ENCODE data around the gene NSG1.

The NSG1 gene

GRCh38 chr4:4390515-4391240 lies 3.8 kb downstream of the NSG1 start:
- Histone ChIP-seq H3K36me3 (ENCODE audit: insufficient read depth, low read length) (peaks cover 14% of the 10 kb centered on the region; the same call in 1 of the 2 replicates), H3K4me3 (no peak overlapping the region), H3K9me3 (ENCODE audit: low read depth, low read length) (no peaks in the 10 kb centered on the region), H3K9ac (ENCODE audit: insufficient read length) (no peak overlapping the region), H3K27ac (no peak overlapping the region)
- TF ChIP-seq EZH2 (IDR thresholded peaks at IDR 0.05) (no peak), FOXP2 (optimal IDR thresholded peaks at IDR 0.05; ENCODE audit: control extremely low read depth, extremely low read length, insufficient read depth) (no peak), POLR2AphosphoS5 (IDR thresholded peaks at IDR 0.05; ENCODE audit: borderline replicate concordance, low read depth, low read length) (no peak)
- DNase-seq (ENCODE audit: low read depth, low spot score): no peak

GRCh38 chr4:4391866-4392265 lies 5.0 kb downstream of the NSG1 start:
- Histone ChIP-seq H3K27ac (no peak overlapping the region), H3K36me3 (ENCODE audit: insufficient read depth, low read length) (peaks cover 14% of the 10 kb centered on the region; the same call in 1 of the 2 replicates), H3K9ac (ENCODE audit: insufficient read length) (no peak overlapping the region), H3K9me3 (ENCODE audit: low read depth, low read length) (no peaks in the 10 kb centered on the region), H3K4me3 (no peak overlapping the region)
- TF ChIP-seq FOXP2 (optimal IDR thresholded peaks at IDR 0.05; ENCODE audit: control extremely low read depth, extremely low read length, insufficient read depth) (no peak), EZH2 (IDR thresholded peaks at IDR 0.05) (no peak), POLR2AphosphoS5 (IDR thresholded peaks at IDR 0.05; ENCODE audit: borderline replicate concordance, low read depth, low read length) (no peak)
- no peak for DNase-seq (ENCODE audit: low read depth, low spot score)

GRCh38 chr4:4392501-4393183 lies 5.7 kb downstream of the NSG1 start:
- TF ChIP-seq POLR2AphosphoS5 (IDR thresholded peaks at IDR 0.05; ENCODE audit: borderline replicate concordance, low read depth, low read length) (no peak), EZH2 (IDR thresholded peaks at IDR 0.05) (no peak), FOXP2 (optimal IDR thresholded peaks at IDR 0.05; ENCODE audit: control extremely low read depth, extremely low read length, insufficient read depth) (no peak)
- H3K9ac ChIP-seq (ENCODE audit: insufficient read length): no peak overlapping the region
- H3K36me3 ChIP-seq (ENCODE audit: insufficient read depth, low read length): peaks cover 14% of the 10 kb centered on the region; the same call in 1 of the 2 replicates
- H3K9me3 ChIP-seq (ENCODE audit: low read depth, low read length): no peaks in the 10 kb centered on the region
- no peak overlapping the region for H3K4me3 ChIP-seq
- no peak overlapping the region for H3K27ac ChIP-seq
- DNase-seq (ENCODE audit: low read depth, low spot score): no peak

- H3K9ac ChIP-seq (ENCODE audit: insufficient read length): no peak overlapping the region
- peaks cover 26% of the 10 kb centered on the region; the same call in 1 of the 2 replicates for H3K36me3 ChIP-seq (ENCODE audit: insufficient read depth, low read length)
- no peak for DNase-seq (ENCODE audit: low read depth, low spot score)
- no peak overlapping the region for H3K4me3 ChIP-seq
- H3K27ac ChIP-seq: no peak overlapping the region
- TF ChIP-seq FOXP2 (optimal IDR thresholded peaks at IDR 0.05; ENCODE audit: control extremely low read depth, extremely low read length, insufficient read depth): no peak
- TF ChIP-seq POLR2AphosphoS5 (IDR thresholded peaks at IDR 0.05; ENCODE audit: borderline replicate concordance, low read depth, low read length): no peak
- no peak for TF ChIP-seq EZH2 (IDR thresholded peaks at IDR 0.05)
- no peaks in the 10 kb centered on the region for H3K9me3 ChIP-seq (ENCODE audit: low read depth, low read length)
Measured at GRCh38 chr4:4394644-4395043, 7.7 kb downstream of the NSG1 start.

- no peak for DNase-seq (ENCODE audit: low read depth, low spot score)
- TF ChIP-seq FOXP2 (optimal IDR thresholded peaks at IDR 0.05; ENCODE audit: control extremely low read depth, extremely low read length, insufficient read depth) (no peak), POLR2AphosphoS5 (IDR thresholded peaks at IDR 0.05; ENCODE audit: borderline replicate concordance, low read depth, low read length) (no peak), EZH2 (IDR thresholded peaks at IDR 0.05) (no peak)
- Histone ChIP-seq H3K9me3 (ENCODE audit: low read depth, low read length) (peaks cover 5% of the 10 kb centered on the region; the same call in 1 of the 2 replicates), H3K9ac (ENCODE audit: insufficient read length) (no peak overlapping the region), H3K4me3 (no peak overlapping the region), H3K27ac (no peak overlapping the region), H3K36me3 (ENCODE audit: insufficient read depth, low read length) (peaks cover 33% of the 10 kb centered on the region)
Measured at GRCh38 chr4:4395371-4395770, 8.5 kb downstream of the NSG1 start.

GRCh38 chr4:4395849-4396627 lies 9.1 kb downstream of the NSG1 start:
- Histone ChIP-seq H3K4me3 (peak overlapping the region; percentile 59), H3K36me3 (ENCODE audit: insufficient read depth, low read length) (peaks cover 36% of the 10 kb centered on the region), H3K9ac (ENCODE audit: insufficient read length) (no peak overlapping the region), H3K9me3 (ENCODE audit: low read depth, low read length) (peaks cover 5% of the 10 kb centered on the region; the same call in 1 of the 2 replicates), H3K27ac (peak overlapping the region; percentile 88)
- no peak for TF ChIP-seq EZH2 (IDR thresholded peaks at IDR 0.05)
- TF ChIP-seq POLR2AphosphoS5 (IDR thresholded peaks at IDR 0.05; ENCODE audit: borderline replicate concordance, low read depth, low read length): no peak
- no peak for TF ChIP-seq FOXP2 (optimal IDR thresholded peaks at IDR 0.05; ENCODE audit: control extremely low read depth, extremely low read length, insufficient read depth)
- peak; percentile 20 for DNase-seq (ENCODE audit: low read depth, low spot score)

GRCh38 chr4:4396628-4397440 lies 9.9 kb downstream of the NSG1 start:
- Histone ChIP-seq H3K27ac (peak overlapping the region; percentile 88), H3K9ac (ENCODE audit: insufficient read length) (peak overlapping the region; percentile 22), H3K36me3 (ENCODE audit: insufficient read depth, low read length) (peaks cover 31% of the 10 kb centered on the region), H3K9me3 (ENCODE audit: low read depth, low read length) (peaks cover 5% of the 10 kb centered on the region; the same call in 1 of the 2 replicates), H3K4me3 (peak overlapping the region; percentile 59)
- TF ChIP-seq FOXP2 (optimal IDR thresholded peaks at IDR 0.05; ENCODE audit: control extremely low read depth, extremely low read length, insufficient read depth) (no peak), POLR2AphosphoS5 (IDR thresholded peaks at IDR 0.05; ENCODE audit: borderline replicate concordance, low read depth, low read length) (no peak), EZH2 (IDR thresholded peaks at IDR 0.05) (no peak)
- DNase-seq (ENCODE audit: low read depth, low spot score): peak; percentile 59

All from SK-N-MC (cell line).